GM15510 (cell line): ENCODE measurements around the gene LYPD5.

ENCODE experiments used
- POLR2A ChIP-seq: IDR thresholded peaks from 3 replicates; pipeline ENCODE4 v1.6.1; 2011; ENCODE audit warnings: borderline replicate concordance; ENCODE audit not compliant: insufficient read length; ENCODE audit errors: extremely low read depth

LYPD5 gene

GRCh38 chr19:43781630-43782310 is 20.5 kb downstream of the LYPD5 start:
- no peak for TF ChIP-seq POLR2A

GRCh38 chr19:43780706-43781525 is 21.3 kb downstream of the LYPD5 start, which contains the start of gene KCNN4:
Gene KCNN4, minus strand, starts transcription at chr19:43780973. Its CDS starts 112 bp downstream, at chr19:43780861.
- peak; percentile 96 for TF ChIP-seq POLR2A

DNA sequence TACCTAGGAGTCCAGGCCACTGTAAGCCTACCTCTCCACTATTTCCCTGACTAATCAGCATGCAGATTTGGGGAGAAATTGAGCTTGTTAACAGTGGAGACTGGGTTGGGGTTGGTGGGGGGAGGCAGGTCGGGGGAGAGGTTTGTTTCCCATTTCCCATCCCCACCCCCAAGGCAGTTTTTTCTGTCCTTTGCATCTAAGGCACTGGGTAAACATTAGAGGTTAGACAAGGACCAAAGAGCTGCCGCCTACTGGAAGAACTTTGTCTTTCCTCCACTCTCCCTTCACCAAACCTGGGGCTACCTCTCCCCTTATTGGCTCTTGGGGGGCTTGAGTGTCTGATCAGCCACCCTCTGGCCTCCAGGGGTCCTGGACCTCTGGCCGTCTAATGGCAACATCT is 22.4 kb downstream of the LYPD5 start:
- TF ChIP-seq POLR2A: no peak

DNA sequence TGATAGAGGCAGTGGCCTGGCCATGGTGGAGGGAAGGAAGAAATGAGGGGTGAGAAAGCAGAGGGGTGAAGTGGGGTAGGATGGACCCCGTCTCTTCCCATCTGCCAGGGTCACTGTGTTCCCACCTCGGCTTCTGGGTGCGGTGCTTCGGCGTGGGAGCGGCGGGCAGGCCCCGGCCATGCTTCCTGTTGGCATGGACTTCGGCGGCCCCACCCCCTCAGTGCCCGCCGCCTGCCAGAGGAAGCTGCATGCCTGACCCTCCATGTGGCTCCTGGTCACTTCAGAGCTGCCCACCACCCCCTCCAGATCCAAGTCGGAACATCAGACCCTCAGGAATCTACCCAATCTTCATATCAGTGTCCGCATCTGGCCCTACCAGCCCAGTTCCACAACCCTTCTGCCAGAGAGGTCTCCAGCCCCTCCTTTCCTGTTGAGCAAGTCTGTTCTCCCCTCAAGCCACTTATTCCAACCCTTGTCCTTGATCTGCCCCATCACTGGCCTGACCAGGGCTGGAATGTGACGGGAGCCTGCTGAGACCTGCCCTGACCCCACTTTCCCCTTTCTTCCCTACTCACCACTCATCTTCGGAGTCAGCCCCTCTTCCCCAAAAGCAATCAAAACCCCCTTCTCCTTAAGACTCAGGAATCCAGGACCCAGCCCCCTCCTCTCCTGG is 23.0 kb downstream of the LYPD5 start:
- TF ChIP-seq POLR2A: no peak

- TF ChIP-seq POLR2A: no peak
Observed at GRCh38 chr19:43778651-43779050, 23.6 kb downstream of the LYPD5 start.

- TF ChIP-seq POLR2A: no peak
Observed at GRCh38 chr19:43777163-43777695, 25.0 kb downstream of the LYPD5 start.

GRCh38 chr19:43776286-43776685 is 26.0 kb downstream of the LYPD5 start:
- TF ChIP-seq POLR2A: no peak

DNA sequence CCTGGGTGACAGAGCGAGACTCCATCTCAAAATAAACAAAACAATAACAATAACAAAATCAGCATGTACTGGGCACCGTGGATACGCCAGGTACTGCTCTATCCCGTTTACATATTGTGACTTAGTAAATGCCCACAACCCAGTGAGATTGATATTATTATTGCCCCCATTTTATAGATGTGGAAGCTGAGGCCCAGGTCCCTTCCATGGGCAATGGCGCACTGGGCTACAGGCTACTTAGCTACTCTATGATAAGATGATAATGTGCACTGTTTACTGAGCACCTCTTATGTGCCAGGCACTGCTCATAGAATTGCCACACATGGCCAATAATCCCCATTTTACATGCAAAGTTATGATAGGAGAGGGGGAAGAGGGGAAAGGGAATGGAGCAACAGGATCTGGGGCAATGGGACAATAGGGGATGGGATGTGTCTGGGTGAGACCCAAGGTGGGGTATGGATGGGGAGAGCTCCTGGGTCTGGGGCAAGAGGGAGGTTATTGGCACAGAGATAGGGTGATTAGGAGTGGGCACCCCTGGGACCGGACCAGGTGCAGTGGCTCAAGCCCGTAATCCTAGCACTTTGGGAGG is 26.9 kb downstream of the LYPD5 start:
- TF ChIP-seq POLR2A: no peak

GRCh38 chr19:43774103-43774939 is 27.9 kb downstream of the LYPD5 start:
- TF ChIP-seq POLR2A: no peak

- no peak for TF ChIP-seq POLR2A
Observed at GRCh38 chr19:43773725-43774102, 28.5 kb downstream of the LYPD5 start.

- no peak for TF ChIP-seq POLR2A
Observed at GRCh38 chr19:43769256-43769655, 33.0 kb downstream of the LYPD5 start.

GRCh38 chr19:43768273-43769050 is 33.8 kb downstream of the LYPD5 start:
- TF ChIP-seq POLR2A: no peak

DNA sequence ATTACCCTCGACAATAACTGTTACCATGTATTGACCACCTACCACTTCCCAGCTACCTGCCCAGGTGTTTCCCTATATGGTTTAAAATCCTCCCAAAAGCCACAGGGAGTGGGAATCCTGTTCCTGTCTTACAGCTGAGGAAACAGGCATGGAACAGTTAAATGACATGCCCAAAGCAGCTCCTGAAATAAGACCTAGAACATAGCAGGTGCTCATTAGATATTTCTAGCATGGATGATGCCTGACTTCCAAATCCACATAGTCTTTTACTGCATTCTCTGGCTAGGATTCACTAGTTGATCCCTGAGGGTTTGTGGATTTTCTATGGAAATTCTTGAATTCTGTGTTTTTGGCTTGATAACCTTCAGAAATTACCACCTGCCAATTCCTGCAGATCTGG is 34.4 kb downstream of the LYPD5 start:
- TF ChIP-seq POLR2A: no peak
